NCI-H1048 (cell line): ENCODE measurements around the gene GLP2R.

Source experiments
- DNase-seq: peaks from one replicate; lab custom pipeline; 2025; lab: John Stamatoyannopoulos, UW

Gene GLP2R

GRCh38 chr17:9814337-9814945 lies 11.3 kb upstream of the GLP2R start:
- DNase-seq: no peak

- no peak for DNase-seq
Measured at GRCh38 chr17:9816472-9816871, 9.3 kb upstream of the GLP2R start.

DNA sequence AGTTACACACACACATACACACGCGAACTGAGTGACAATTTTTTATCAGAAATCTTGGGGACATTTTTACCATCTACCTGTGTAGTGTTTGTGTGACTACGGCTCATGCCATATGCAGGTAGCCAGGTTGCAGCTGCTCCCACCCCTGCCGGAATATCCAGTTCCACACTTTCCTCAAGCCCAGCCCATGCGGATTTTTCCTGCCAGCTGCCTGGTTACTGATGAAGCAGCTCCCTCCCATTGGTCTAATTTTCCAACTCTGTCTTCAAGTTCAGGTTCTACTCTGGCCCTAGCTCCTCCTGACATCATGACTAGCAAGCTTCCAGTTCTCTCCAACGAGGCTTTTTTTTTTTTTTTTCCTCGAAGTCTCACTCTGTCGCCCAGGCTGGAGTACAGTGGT lies 8.6 kb upstream of the GLP2R start:
- no peak for DNase-seq

GRCh38 chr17:9818760-9819159 lies 7.0 kb upstream of the GLP2R start:
- no peak for DNase-seq

DNA sequence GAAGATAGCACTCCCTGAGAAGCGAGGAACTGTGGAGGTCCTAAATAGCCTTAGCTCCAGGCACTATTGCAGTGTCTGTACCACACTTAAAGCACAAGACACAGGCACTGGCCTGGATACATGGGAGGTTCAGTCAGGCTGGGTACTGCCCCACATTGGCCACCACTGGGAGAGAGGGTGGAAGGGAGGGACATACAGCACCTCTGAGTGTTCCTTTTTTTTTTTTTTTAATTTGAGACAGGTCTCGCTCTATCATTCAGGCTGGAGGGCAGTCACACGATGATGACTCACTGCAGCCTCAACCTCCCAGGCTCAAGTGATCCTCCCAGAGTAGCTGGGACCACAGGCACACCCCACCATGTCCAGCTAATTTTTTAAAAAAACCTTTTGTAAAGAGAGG lies 5.3 kb upstream of the GLP2R start:
- DNase-seq: no peak

- DNase-seq: no peak
Measured at GRCh38 chr17:9821921-9822320, 3.8 kb upstream of the GLP2R start, which contains the start of gene GSG1L2. Gene GSG1L2, minus strand, starts transcription at chr17:9822079. Its CDS starts 8 bp downstream, at chr17:9822071.

DNA sequence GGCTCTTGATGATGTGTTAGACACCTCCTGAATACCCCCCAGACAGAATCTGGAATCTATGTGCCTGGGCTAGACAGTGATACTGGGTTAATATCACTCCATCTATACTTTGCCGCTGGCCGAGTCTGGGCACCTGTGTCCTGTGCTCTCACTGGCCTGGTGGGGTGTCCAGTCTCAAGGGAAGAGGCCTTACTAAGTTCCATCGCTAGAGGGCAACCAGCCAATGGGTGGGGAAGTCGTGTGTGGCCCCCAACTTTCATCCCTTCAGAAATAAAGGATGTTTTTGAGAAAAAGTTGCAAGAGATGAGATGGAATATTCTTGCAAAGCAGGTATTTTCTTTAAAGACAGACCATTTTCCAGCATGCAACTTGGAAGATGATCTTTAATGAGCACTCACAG lies 1.6 kb upstream of the GLP2R start:
- no peak for DNase-seq

DNA sequence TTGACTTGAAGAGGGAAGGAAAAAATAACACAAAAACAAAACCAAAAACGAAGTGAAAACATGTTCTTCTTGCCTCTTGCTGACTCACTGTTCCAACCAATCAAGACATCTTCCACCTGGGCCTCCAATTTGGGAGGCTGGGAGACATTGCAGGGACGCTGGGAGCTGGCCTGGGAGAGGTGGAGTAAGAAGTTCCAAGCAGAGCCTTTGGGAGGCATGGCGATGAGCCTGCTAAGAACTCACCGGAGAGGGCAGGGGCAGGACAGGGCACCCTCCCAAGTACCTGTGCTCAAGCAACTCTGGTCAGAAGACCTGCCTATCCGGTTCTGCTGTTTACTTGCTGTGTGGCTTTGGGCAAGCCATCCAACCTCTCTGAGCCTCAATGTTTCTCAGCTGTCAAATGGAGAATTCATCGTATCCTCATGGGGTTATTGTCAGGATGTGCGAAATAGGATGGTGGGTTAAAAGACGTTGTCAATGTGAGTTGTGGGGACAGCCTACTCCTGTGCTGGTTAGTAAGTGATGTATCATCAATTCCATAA lies 856 bp upstream of the GLP2R start:
- DNase-seq: no peak

- no peak for DNase-seq
Measured at GRCh38 chr17:9828296-9829295, 2.9 kb downstream of the GLP2R start.

GRCh38 chr17:9829343-9829742 lies 3.6 kb downstream of the GLP2R start:
- DNase-seq: no peak

GRCh38 chr17:9830711-9831110 lies 5.0 kb downstream of the GLP2R start:
- no peak for DNase-seq

DNA sequence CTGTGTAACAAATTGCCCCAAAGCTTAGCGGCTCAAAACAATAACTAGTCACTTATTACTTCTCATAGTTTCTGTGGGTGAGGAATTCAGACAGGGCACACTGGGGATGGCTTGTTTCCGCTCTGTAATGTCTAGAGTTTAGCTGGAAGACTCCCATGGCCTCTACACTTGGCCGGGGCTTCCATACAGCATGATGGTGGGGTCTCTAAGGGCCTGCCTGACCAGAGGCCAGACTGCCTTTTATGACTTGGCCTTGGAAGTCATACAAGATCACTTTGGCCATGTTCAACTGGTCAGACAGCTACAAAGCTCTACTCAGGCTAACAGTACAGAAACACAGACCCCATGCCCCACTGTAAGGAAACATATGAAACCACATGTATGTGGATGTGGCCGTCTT lies 8.2 kb downstream of the GLP2R start:
- no peak for DNase-seq

GRCh38 chr17:9837551-9838471 lies 12.1 kb downstream of the GLP2R start:
- no peak for DNase-seq

DNA sequence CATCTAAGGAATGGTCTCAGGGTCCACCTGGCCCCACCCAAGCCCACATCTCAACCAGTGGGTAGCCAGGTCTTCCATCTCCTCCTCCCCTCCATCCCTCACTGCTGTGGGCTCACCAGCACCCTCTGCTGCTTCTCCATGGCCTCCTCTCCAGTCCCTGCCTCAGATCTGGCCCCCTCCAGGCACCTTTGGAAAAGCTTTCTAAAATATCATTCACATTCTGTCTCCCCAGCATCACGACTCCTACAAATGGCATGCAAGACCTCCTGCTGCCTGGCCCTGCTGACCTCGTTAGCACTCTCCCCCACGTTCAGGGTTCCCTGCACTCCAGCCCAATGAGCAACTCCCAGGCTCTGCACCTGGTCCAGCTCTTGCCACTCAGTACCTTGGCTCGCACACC lies 13.7 kb downstream of the GLP2R start:
- no peak for DNase-seq

- DNase-seq: no peak
Measured at GRCh38 chr17:9842057-9842758, 16.5 kb downstream of the GLP2R start.

DNA sequence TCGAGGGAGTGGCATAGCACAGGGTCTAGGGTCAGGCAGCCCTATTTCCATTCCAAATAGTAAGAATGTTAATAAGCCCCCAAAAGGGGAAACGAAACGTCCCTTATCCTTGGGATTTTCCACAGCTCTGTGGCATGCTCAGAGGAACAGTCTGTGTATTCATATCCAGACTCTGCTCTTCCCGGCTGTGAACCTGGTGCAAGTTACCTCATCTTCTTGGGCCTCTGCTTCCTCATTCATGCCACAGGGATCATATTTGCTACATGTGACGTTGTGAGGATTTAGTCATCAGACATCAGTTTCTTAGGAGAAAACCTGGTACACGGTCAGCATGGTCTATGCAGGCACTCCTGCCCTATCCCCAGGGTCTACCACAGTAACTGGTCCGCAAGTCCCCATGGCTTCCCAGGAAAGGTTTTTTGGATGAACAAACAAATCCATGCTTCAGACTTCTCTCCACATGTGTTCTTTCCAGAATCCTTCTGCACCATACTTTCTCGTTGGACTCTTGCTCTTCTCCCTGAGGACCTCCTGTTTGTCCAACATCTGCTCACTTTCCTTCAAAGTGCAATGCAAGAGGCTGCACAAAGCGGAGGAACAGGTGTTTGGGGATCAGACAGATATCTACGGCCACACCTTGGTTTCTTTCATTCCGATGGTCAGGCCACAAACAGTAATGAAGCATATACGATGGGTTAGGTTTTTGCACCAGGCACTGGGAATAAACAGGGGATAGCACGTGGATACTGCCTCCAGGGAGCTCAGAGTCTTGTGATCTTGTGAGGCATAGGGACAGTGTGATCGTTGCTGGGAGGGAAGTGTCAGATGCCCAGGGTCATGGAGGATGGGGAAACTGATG lies 17.7 kb downstream of the GLP2R start:
- DNase-seq: no peak

GRCh38 chr17:9844153-9844552 lies 18.4 kb downstream of the GLP2R start:
- no peak for DNase-seq

DNA sequence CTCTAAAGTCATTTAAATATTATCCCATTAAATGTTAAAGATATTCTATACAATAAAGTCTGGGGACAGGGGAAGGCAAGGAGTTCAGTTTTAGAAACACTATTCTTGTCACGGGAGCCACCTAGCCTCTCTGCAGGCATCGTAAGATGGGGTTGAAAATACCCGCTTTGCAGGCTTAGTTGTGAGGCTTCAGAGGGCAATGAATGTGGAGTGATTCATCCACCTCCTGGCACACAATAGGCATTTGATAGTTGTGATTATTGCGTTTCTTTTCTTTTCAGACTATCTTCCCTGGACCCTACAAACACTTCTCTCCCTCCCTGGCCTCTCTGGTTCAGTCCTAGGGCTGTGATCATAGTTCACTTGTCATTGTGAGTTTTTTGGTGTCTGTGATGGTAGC lies 19.6 kb downstream of the GLP2R start:
- no peak for DNase-seq

GRCh38 chr17:9850151-9850550 lies 24.4 kb downstream of the GLP2R start:
- DNase-seq: no peak

DNA sequence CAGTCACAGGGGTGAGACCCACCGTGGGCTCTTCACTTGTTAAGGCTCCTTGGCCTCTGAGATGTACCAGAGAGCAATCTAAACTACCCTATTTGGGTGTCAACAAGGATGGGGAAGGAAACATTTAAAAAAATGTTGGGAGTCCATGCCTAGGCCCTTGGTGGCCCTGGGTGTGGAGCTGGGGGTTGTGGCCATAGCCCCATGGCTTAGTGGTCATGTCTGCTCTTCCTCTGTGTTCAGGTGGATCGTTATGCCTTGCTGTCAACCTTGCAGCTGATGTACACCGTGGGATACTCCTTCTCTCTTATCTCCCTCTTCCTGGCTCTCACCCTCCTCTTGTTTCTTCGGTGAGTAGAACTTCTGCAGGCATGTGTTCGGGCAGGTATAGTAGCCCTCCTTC lies 28.5 kb downstream of the GLP2R start:
- no peak for DNase-seq
